ENCODE data around the gene KRTAP10-3.

Gene KRTAP10-3

GRCh38 chr21:44512496-44513388 is 45.9 kb downstream of the KRTAP10-3 start:
- in situ Hi-C loops (cut with MboI; ENCODE audit: low pct_unique_long_range_greater_than_20kb, low sequenced_read_pairs, unreplicated experiment), result loop anchor here (25.0 kb wide), 1 partner anchor 425 kb away; the partner anchor contains the start of gene SLX9
- DNase-seq (ENCODE audit: low spot score), result no peak
- TF ChIP-seq, protein P1, sequence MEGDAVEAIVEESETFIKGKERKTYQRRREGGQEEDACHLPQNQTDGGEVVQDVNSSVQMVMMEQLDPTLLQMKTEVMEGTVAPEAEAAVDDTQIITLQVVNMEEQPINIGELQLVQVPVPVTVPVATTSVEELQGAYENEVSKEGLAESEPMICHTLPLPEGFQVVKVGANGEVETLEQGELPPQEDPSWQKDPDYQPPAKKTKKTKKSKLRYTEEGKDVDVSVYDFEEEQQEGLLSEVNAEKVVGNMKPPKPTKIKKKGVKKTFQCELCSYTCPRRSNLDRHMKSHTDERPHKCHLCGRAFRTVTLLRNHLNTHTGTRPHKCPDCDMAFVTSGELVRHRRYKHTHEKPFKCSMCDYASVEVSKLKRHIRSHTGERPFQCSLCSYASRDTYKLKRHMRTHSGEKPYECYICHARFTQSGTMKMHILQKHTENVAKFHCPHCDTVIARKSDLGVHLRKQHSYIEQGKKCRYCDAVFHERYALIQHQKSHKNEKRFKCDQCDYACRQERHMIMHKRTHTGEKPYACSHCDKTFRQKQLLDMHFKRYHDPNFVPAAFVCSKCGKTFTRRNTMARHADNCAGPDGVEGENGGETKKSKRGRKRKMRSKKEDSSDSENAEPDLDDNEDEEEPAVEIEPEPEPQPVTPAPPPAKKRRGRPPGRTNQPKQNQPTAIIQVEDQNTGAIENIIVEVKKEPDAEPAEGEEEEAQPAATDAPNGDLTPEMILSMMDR (IDR thresholded peaks at IDR 0.05; ENCODE audit: extremely low read depth, insufficient read depth, missing control alignments), result no peak

GRCh38 chr21:44511938-44512275 is 46.7 kb downstream of the KRTAP10-3 start:
- in situ Hi-C loops (cut with MboI; ENCODE audit: low pct_unique_long_range_greater_than_20kb, low sequenced_read_pairs, unreplicated experiment), result loop anchor here (25.0 kb wide), 1 partner anchor 425 kb away; the partner anchor contains the start of gene SLX9
- TF ChIP-seq, protein P1 (IDR thresholded peaks at IDR 0.05; ENCODE audit: extremely low read depth, insufficient read depth, missing control alignments), result no peak

DNA sequence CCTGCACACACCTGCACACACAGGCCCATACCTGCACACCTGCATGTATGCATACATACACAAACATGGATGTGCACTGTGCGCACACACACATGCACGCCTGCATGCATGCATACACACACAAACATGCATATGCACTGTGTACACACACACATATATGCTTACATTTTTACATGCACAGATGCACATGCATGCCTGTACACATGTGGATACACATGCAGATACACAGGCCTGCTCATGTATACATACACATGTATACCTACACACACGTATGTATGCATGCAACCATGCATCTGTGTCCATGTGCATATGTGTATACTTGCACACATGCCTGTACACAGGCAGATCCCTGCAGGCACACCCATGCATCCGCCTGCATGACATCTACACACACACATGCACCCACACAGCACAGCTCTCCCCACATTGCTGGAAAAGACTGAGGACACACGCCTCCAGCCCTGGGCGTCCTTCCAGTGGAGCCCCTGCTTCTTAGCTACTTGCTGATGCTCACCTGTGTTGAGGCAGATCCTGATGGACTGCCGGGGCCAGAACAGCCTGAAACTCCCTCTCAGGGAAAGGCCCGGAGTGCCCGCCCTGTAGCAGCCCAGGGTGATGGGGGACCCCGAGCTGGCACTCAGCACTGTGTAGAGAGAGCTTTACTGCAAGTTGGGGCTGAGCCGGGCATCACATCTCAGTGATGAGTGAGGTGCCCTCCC is 47.2 kb downstream of the KRTAP10-3 start:
- in situ Hi-C loops (cut with MboI; ENCODE audit: low pct_unique_long_range_greater_than_20kb, low sequenced_read_pairs, unreplicated experiment), result loop anchor here (25.0 kb wide), 1 partner anchor 426 kb away; the partner anchor contains the start of gene SLX9

More at GRCh38 chr21:44511938-44512275, 46.7 kb downstream of the KRTAP10-3 start:
- DNase-seq (ENCODE audit: low spot score), result no peak

GRCh38 chr21:44510508-44511218 is 47.9 kb downstream of the KRTAP10-3 start:
- DNase-seq (ENCODE audit: low spot score), result peak; percentile 92
- in situ Hi-C loops (cut with MboI; ENCODE audit: low pct_unique_long_range_greater_than_20kb, low sequenced_read_pairs, unreplicated experiment), result loop anchor here (25.0 kb wide), 1 partner anchor 427 kb away; the partner anchor contains the start of gene SLX9
- TF ChIP-seq, protein P1 (IDR thresholded peaks at IDR 0.05; ENCODE audit: extremely low read depth, insufficient read depth, missing control alignments), result peak; percentile 96

More for the DNA sequence above, 47.2 kb downstream of the KRTAP10-3 start:
- TF ChIP-seq, protein P1 (IDR thresholded peaks at IDR 0.05; ENCODE audit: extremely low read depth, insufficient read depth, missing control alignments), result no peak
- DNase-seq (ENCODE audit: low spot score), result no peak

DNA sequence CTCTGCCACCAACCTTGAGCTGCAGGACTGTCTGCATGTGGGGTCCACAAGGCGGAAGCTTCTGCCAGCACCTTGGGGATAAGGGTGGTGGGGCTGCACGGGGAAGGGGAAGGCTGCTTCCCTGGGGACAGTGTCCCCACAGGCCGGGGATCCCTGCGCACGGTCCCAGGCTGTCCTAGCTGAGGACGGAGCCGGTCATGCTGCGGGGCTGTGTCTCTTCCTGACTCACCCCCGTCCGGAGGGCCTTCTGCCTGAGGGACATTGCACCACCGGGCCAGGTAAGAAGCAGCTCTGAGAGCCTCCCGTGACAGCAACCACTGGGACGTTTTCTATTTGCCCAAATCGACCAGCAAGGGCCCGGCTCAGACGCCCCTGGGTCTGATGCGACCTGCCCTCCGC is 48.5 kb downstream of the KRTAP10-3 start:
- in situ Hi-C loops (cut with MboI; ENCODE audit: low pct_unique_long_range_greater_than_20kb, low sequenced_read_pairs, unreplicated experiment), result loop anchor here (25.0 kb wide), 1 partner anchor 427 kb away; the partner anchor contains the start of gene SLX9
- TF ChIP-seq, protein P1 (IDR thresholded peaks at IDR 0.05; ENCODE audit: extremely low read depth, insufficient read depth, missing control alignments), result no peak

DNA sequence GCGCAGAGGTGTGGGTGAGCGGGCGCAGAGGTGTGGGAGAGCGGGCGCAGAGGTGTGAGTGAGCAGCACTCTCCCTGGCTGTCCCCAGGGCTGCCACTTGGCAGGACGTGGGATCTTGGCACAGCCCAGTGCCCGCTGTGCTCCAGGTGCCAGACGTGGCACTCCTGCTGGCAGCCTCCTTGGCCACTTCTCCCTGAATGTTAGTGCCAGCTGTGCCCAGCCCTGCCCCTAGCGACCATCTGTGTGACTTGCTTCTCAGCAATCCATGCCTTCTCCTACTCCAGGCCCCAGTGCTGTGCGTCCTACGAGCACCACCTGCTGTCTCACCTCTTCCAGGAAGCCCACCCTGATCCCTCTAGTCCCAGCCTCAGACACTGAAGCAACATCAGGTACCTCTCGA is 49.1 kb downstream of the KRTAP10-3 start:
- no peak for DNase-seq (ENCODE audit: low spot score)
- TF ChIP-seq, protein P1 (IDR thresholded peaks at IDR 0.05; ENCODE audit: extremely low read depth, insufficient read depth, missing control alignments), result peak; percentile 17
- in situ Hi-C loops (cut with MboI; ENCODE audit: low pct_unique_long_range_greater_than_20kb, low sequenced_read_pairs, unreplicated experiment), result loop anchor here (5.0 to 25.0 kb wide), 2 partner anchors 283 to 428 kb away; partner anchors contain the start of gene SLX9

More for the DNA sequence above, 48.5 kb downstream of the KRTAP10-3 start:
- DNase-seq (ENCODE audit: low spot score), result no peak

Data from GM13977 (cell line).